Liver (tissue), 9 donors: Measurements from ENCODE around the gene WDR76. TPM values are rescaled to one million over a fixed set of nuclear protein-coding genes. Genes with fewer than 3 reads are reported as not detected.
"Not testable (repeated sequence)": the region's sequence is repeated elsewhere in the genome, so short reads cannot be mapped to it uniquely, and the experiment has no call there.

Source experiments
- DNase-seq: peaks from one replicate; pipeline ENCODE4 v3.0.0-alpha.2; 2017; ENCODE audit warnings: low spot score
- H3K27ac ChIP-seq, 2 donors: one replicate each; pipeline ENCODE4 v1.7.0; 2013; ENCODE audit warnings: inconsistent platforms in 2 of 2, low read length in 2 of 2, control low read depth in 1 of 2, low read depth in 1 of 2, mild to moderate bottlenecking in 1 of 2
- H3K27me3 ChIP-seq, 4 donors: one replicate each; pipeline versions ENCODE4 v1.6.1 to v1.7.0; 2013; ENCODE audit warnings: low read length in 3 of 4, inconsistent platforms in 1 of 4, mild to moderate bottlenecking in 1 of 4, moderate library complexity in 1 of 4; ENCODE audit not compliant: control insufficient read depth in 4 of 4, insufficient read depth in 4 of 4
- H3K36me3 ChIP-seq, 4 donors: one replicate each; pipeline versions ENCODE4 v1.6.1 to v1.7.0; 2013; ENCODE audit warnings: low read length in 3 of 4, mild to moderate bottlenecking in 3 of 4, low read depth in 1 of 4, moderate library complexity in 1 of 4; ENCODE audit not compliant: control insufficient read depth in 4 of 4, insufficient read depth in 3 of 4
- H3K4me1 ChIP-seq, 4 donors: one replicate each; pipeline versions ENCODE4 v1.6.1 to v1.7.0; 2013; ENCODE audit warnings: low read length in 3 of 4, mild to moderate bottlenecking in 3 of 4, moderate library complexity in 1 of 4; ENCODE audit not compliant: control insufficient read depth in 4 of 4, insufficient read depth in 4 of 4
- H3K4me3 ChIP-seq, 3 donors: one replicate each; pipeline versions ENCODE4 v1.6.1 to v1.7.0; 2013; ENCODE audit warnings: low read length in 3 of 3, control low read depth in 1 of 3, low read depth in 1 of 3, mild to moderate bottlenecking in 1 of 3
- H3K9ac ChIP-seq, 2 donors: one replicate each; pipeline ENCODE4 v1.7.0; 2013; ENCODE audit warnings: low read length in 2 of 2, mild to moderate bottlenecking in 2 of 2, moderate library complexity in 2 of 2, control low read depth in 1 of 2, low read depth in 1 of 2
- H3K9me3 ChIP-seq, 4 donors: one replicate each; pipeline versions ENCODE4 v1.6.1 to v1.7.0; 2013; ENCODE audit warnings: low read length in 3 of 4; ENCODE audit not compliant: control insufficient read depth in 4 of 4
- EGR1 ChIP-seq, 2 donors: IDR thresholded peaks; 2 replicates each; pipeline ENCODE4 v1.6.1; 2016 to 2018; ENCODE audit warnings: antibody characterized with exemption in 2 of 2, low read depth in 2 of 2
- FOXA1 ChIP-seq: IDR thresholded peaks from 2 replicates; pipeline ENCODE4 v1.6.1; 2016; ENCODE audit warnings: antibody characterized with exemption
- FOXA2 ChIP-seq: IDR thresholded peaks from 2 replicates; pipeline ENCODE4 v1.6.1; 2016; ENCODE audit warnings: antibody characterized with exemption
- GABPA ChIP-seq, 2 donors: IDR thresholded peaks in 1 of 2; conservative IDR thresholded peaks in 1 of 2; 2 replicates each; pipeline ENCODE4 v1.6.1; 2016; ENCODE audit warnings: antibody characterized with exemption in 2 of 2, mild to moderate bottlenecking in 1 of 2, moderate library complexity in 1 of 2
- HNF4A ChIP-seq, 2 donors: conservative IDR thresholded peaks; 2 replicates each; pipeline ENCODE4 v1.6.1; 2016; ENCODE audit warnings: antibody characterized with exemption in 2 of 2, mild to moderate bottlenecking in 2 of 2
- JUND ChIP-seq, 2 donors: IDR thresholded peaks; 2 replicates each; pipeline ENCODE4 v1.6.1; 2016; ENCODE audit warnings: antibody characterized with exemption in 2 of 2
- NR2F2 ChIP-seq: IDR thresholded peaks from 2 replicates; pipeline ENCODE4 v1.6.1; 2016; ENCODE audit warnings: antibody characterized with exemption
- RAD21 ChIP-seq, 2 donors: IDR thresholded peaks; 2 replicates each; pipeline ENCODE4 v1.6.1; 2016; ENCODE audit warnings: antibody characterized with exemption in 2 of 2, mild to moderate bottlenecking in 2 of 2
- RXRA ChIP-seq, 2 donors: IDR thresholded peaks; 2 replicates each; pipeline ENCODE4 v1.6.1; 2017 to 2018; ENCODE audit warnings: antibody characterized with exemption in 2 of 2, mild to moderate bottlenecking in 1 of 2
- SP1 ChIP-seq: IDR thresholded peaks from 2 replicates; pipeline ENCODE4 v1.6.1; 2018; ENCODE audit warnings: antibody characterized with exemption, mild to moderate bottlenecking
- TAF1 ChIP-seq: conservative IDR thresholded peaks from 2 replicates; pipeline ENCODE4 v1.6.1; 2016; ENCODE audit warnings: antibody characterized with exemption, mild to moderate bottlenecking
- YY1 ChIP-seq: IDR thresholded peaks from 2 replicates; pipeline ENCODE4 v1.6.1; 2016; ENCODE audit warnings: antibody characterized with exemption, mild to moderate bottlenecking
- WGBS: extraction: QIAGEN DNeasy Blood & Tissue Kit; methylation state at CpG from one replicate; pipeline ENCODE4 v1.1.7; 2013; 5-methylcytosine and 5-hydroxymethylcytosine counted together
- polyA plus RNA-seq, 2 donors: library from polyadenylated mRNA; stranded (reverse) in 1 of 2; unstranded in 1 of 2; fragments of 200-250 nt in 1 of 2; fragments of >200 nt in 1 of 2; fragmentation: Nextera tagmentation in 1 of 2; extraction: Ambion mirVana in 1 of 2; gene quantifications; one replicate each; pipeline versions ENCODE4 v1.2.1 to v1.2.3, GENCODE V29; 2013 to 2015
- total RNA-seq, 2 donors: library from RNA; depleted of rRNA; stranded (reverse); fragments of >200 nt; gene quantifications; one replicate each; pipeline ENCODE4 v1.2.3, GENCODE V29; 2014
- TF ChIP-seq, protein P1 (sequence below): IDR thresholded peaks from 2 replicates; pipeline ENCODE4 v1.6.1; 2016; ENCODE audit warnings: antibody characterized with exemption
- TF ChIP-seq, protein P2 (sequence below): IDR thresholded peaks from 2 replicates; pipeline ENCODE4 v1.6.1; 2016; ENCODE audit warnings: antibody characterized with exemption, mild to moderate bottlenecking
- TF ChIP-seq, protein P3 (sequence below): fragments of 150-350 bp; IDR thresholded peaks from 2 replicates; pipeline ENCODE4 v1.5.1; 2017; ENCODE audit warnings: improper control_type of control experiment, low read depth, low read length; ENCODE audit not compliant: missing input control
- TF ChIP-seq, protein P4 (sequence below): IDR thresholded peaks from 2 replicates; pipeline ENCODE4 v1.6.1; 2016; ENCODE audit warnings: antibody characterized with exemption
- TF ChIP-seq, protein P5 (sequence below): IDR thresholded peaks from 2 replicates; pipeline ENCODE4 v1.6.1; 2016; ENCODE audit warnings: antibody characterized with exemption
- donor health status: healthy.
- donor health status: healthy.
- donor health status: healthy.
- donor health status: healthy.
- donor health status: healthy.

The WDR76 gene
- total and polyA plus RNA-seq, 4 donors, result 0.44 to 17.4 (median 0.81) TPM

DNA sequence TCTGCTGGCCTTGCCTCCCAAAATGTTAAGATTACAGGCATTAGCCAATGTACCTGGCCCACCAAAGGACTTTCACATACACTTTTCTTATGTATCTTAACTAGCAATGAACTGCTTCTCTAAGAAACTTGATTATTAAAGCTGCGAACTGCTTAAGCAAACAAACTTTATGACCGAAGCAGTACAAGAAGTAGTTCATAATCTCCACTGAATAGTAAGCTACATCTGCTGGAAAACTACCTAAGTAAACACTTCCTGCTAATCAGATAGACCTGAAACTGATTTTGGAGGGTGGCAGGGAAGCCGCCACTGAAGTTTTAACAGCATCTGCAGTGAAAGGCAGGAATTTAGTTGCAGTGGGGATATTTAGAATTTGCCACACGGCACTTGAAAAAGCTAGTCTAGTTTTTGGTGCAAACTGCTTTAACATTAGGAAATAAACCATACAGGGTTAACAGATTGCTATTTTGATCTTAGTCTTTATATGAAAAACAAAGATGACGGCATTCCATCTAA is 18.3 kb upstream of the WDR76 start:
- no peak overlapping the region for H3K4me3 ChIP-seq
- H3K36me3 ChIP-seq, result peaks cover 17 to 71% (median 49%) of the 10 kb centered on the region in 4 donors
- TF ChIP-seq SP1, result no peak
- TF ChIP-seq FOXA2, result no peak
- TF ChIP-seq JUND (IDR thresholded peaks at IDR 0.05), result no peak
- no peak for DNase-seq
- H3K4me1 ChIP-seq, result no peaks in the 10 kb centered on the region
- no peaks in the 10 kb centered on the region for H3K9me3 ChIP-seq
- WGBS, result 93% methylated on average over 5 of the region's 5 CpGs
- H3K27me3 ChIP-seq, result no peaks in the 10 kb centered on the region
- no peak overlapping the region for H3K9ac ChIP-seq
- no peak overlapping the region for H3K27ac ChIP-seq

DNA sequence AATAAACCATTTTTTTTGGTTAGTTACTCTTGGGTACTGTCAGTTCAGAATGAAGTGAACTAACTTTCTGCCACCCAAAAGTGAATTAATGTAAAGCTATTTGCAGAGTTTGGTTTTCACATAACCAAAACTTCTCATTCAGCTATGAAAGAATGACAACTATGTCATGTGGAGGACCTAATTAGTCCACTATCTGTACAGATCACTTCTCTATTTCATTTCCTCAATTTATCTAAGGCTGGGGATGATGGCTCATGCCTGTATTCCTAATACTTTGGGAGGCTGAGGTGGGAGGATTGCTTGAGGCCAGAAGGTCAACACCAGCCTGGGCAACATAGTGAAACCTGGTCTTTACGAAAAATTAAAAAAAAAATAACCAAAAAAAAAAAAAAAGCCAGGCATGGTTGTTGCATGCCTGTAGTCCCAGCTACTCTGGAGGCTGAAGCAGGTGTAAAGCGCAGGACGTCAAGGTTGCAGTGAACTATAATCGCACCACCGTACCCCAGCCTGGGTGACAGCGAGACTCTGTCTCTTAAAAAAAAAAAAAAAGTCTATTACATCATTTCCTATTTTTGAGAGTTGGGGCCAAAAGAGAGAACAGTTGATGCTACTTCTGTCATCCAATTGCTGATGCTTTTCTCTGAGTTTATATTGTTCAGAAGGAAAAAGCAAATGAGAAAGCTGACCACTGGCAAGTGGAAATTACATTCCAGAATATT is 17.7 kb upstream of the WDR76 start:
- Histone ChIP-seq H3K36me3 (peaks cover 19 to 76% (median 52%) of the 10 kb centered on the region in 4 donors), H3K4me1 (no peaks in the 10 kb centered on the region), H3K27ac (no peak overlapping the region), H3K9ac (no peak overlapping the region), H3K4me3 (no peak overlapping the region), H3K9me3 (no peaks in the 10 kb centered on the region), H3K27me3 (no peaks in the 10 kb centered on the region)
- TF ChIP-seq, protein P1, sequence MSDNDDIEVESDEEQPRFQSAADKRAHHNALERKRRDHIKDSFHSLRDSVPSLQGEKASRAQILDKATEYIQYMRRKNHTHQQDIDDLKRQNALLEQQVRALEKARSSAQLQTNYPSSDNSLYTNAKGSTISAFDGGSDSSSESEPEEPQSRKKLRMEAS, result no peak
- TF ChIP-seq RAD21 (IDR thresholded peaks at IDR 0.05) (no peak), RXRA (IDR thresholded peaks at IDR 0.05) (no peak), NR2F2 (no peak), GABPA (IDR thresholded peaks at IDR 0.05 in 1 of 2, conservative IDR thresholded peaks at IDR 0.05 in 1 of 2) (no peak), FOXA1 (no peak), FOXA2 (no peak), YY1 (no peak), HNF4A (conservative IDR thresholded peaks at IDR 0.05) (no peak), EGR1 (IDR thresholded peaks at IDR 0.05; ENCODE audit: low read depth in 2 of 2) (no peak), TAF1 (no peak)
- TF ChIP-seq, protein P2, sequence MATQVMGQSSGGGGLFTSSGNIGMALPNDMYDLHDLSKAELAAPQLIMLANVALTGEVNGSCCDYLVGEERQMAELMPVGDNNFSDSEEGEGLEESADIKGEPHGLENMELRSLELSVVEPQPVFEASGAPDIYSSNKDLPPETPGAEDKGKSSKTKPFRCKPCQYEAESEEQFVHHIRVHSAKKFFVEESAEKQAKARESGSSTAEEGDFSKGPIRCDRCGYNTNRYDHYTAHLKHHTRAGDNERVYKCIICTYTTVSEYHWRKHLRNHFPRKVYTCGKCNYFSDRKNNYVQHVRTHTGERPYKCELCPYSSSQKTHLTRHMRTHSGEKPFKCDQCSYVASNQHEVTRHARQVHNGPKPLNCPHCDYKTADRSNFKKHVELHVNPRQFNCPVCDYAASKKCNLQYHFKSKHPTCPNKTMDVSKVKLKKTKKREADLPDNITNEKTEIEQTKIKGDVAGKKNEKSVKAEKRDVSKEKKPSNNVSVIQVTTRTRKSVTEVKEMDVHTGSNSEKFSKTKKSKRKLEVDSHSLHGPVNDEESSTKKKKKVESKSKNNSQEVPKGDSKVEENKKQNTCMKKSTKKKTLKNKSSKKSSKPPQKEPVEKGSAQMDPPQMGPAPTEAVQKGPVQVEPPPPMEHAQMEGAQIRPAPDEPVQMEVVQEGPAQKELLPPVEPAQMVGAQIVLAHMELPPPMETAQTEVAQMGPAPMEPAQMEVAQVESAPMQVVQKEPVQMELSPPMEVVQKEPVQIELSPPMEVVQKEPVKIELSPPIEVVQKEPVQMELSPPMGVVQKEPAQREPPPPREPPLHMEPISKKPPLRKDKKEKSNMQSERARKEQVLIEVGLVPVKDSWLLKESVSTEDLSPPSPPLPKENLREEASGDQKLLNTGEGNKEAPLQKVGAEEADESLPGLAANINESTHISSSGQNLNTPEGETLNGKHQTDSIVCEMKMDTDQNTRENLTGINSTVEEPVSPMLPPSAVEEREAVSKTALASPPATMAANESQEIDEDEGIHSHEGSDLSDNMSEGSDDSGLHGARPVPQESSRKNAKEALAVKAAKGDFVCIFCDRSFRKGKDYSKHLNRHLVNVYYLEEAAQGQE, result no peak
- TF ChIP-seq, protein P3, sequence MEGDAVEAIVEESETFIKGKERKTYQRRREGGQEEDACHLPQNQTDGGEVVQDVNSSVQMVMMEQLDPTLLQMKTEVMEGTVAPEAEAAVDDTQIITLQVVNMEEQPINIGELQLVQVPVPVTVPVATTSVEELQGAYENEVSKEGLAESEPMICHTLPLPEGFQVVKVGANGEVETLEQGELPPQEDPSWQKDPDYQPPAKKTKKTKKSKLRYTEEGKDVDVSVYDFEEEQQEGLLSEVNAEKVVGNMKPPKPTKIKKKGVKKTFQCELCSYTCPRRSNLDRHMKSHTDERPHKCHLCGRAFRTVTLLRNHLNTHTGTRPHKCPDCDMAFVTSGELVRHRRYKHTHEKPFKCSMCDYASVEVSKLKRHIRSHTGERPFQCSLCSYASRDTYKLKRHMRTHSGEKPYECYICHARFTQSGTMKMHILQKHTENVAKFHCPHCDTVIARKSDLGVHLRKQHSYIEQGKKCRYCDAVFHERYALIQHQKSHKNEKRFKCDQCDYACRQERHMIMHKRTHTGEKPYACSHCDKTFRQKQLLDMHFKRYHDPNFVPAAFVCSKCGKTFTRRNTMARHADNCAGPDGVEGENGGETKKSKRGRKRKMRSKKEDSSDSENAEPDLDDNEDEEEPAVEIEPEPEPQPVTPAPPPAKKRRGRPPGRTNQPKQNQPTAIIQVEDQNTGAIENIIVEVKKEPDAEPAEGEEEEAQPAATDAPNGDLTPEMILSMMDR, result no peak
- TF ChIP-seq, protein P4, sequence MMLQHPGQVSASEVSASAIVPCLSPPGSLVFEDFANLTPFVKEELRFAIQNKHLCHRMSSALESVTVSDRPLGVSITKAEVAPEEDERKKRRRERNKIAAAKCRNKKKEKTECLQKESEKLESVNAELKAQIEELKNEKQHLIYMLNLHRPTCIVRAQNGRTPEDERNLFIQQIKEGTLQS, result no peak
- TF ChIP-seq, protein P5, sequence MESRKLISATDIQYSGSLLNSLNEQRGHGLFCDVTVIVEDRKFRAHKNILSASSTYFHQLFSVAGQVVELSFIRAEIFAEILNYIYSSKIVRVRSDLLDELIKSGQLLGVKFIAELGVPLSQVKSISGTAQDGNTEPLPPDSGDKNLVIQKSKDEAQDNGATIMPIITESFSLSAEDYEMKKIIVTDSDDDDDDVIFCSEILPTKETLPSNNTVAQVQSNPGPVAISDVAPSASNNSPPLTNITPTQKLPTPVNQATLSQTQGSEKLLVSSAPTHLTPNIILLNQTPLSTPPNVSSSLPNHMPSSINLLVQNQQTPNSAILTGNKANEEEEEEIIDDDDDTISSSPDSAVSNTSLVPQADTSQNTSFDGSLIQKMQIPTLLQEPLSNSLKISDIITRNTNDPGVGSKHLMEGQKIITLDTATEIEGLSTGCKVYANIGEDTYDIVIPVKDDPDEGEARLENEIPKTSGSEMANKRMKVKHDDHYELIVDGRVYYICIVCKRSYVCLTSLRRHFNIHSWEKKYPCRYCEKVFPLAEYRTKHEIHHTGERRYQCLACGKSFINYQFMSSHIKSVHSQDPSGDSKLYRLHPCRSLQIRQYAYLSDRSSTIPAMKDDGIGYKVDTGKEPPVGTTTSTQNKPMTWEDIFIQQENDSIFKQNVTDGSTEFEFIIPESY, result no peak
- DNase-seq, result no peak
- 90% methylated on average over 6 of the region's 6 CpGs for WGBS

DNA sequence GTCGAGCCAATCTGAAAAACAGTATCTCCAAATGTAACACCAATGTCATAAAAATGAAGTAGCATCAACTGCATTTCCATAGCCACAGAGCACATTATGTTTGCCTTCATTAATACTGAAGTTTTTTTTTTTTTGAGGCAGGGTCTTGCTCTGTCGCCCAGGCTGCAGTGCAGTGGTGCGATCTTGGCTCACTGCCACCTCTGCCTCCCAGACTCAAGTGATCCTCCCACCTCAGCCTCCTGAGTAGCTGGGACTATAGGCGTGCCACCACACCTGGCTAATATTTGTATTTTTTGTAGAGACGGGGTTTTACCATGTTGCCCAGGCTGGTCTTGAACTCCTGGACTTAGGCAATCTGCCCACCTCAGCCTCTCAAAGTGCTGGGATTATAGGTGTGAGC is 11.7 kb upstream of the WDR76 start:
- not testable (repeated sequence) for H3K9ac ChIP-seq, DNase-seq, H3K4me1 ChIP-seq, H3K27ac ChIP-seq, H3K9me3 ChIP-seq, H3K27me3 ChIP-seq, H3K4me3 ChIP-seq
- H3K36me3 ChIP-seq, result peaks cover 13 to 46% (median 34%) of the 10 kb centered on the region in 4 donors
- WGBS, result 95% methylated on average over 5 of the region's 5 CpGs
